PC-3 (cell line): ENCODE data around the gene TANC1.

Experiments used
- CTCF ChIP-seq: fragments of 300-600 bp; sonication (generic); conservative IDR thresholded peaks from 2 replicates; pipeline ENCODE4 v1.5.1; 2017; ENCODE audit warnings: antibody characterized with exemption, low read depth, mild to moderate bottlenecking, low read length
- EZH2 ChIP-seq: fragments of 300-600 bp; sonication (generic); IDR thresholded peaks from one replicate; pipeline ENCODE4 v1.6.1; 2017; ENCODE audit warnings: antibody characterized with exemption, mild to moderate bottlenecking, low read length; ENCODE audit not compliant: unreplicated experiment
- EZH2phosphoT487 ChIP-seq: fragments of 300-600 bp; sonication (generic); IDR thresholded peaks from 2 replicates; pipeline ENCODE4 v1.6.1; 2018; ENCODE audit warnings: mild to moderate bottlenecking, antibody characterized with exemption, low read length, borderline replicate concordance

GRCh38 chr2:159080641-159081040 lies 112.2 kb downstream of the TANC1 start:
- TF ChIP-seq CTCF (no peak), EZH2phosphoT487 (no peak), EZH2 (no peak)
